ENCODE data around the gene KIF5A.
"Not testable (repeated sequence)": the region's sequence is repeated elsewhere in the genome, so short reads cannot be mapped to it uniquely, and the experiment has no call there.

Gene KIF5A

GRCh38 chr12:57611827-57612710, 62.2 kb downstream of the KIF5A start:
- H3K4me3 ChIP-seq (ENCODE audit: low read depth in 1 of 2, low read length in 2 of 2) = no peak overlapping the region
- no peaks in the 10 kb centered on the region for H3K36me3 ChIP-seq (ENCODE audit: control insufficient read depth in 1 of 2, insufficient read depth in 2 of 2, low read length in 2 of 2)
- H3K9ac ChIP-seq (ENCODE audit: low read depth in 1 of 2, low read length in 2 of 2) = no peak overlapping the region
- no peaks in the 10 kb centered on the region for H3K9me3 ChIP-seq (ENCODE audit: control insufficient read depth in 1 of 2, low read length in 2 of 2)
- H3K27ac ChIP-seq (ENCODE audit: low read depth, low read length) = no peak overlapping the region
- peaks cover 0 to 8% of the 10 kb centered on the region in 2 donors for H3K4me1 ChIP-seq (ENCODE audit: control insufficient read depth in 1 of 2, insufficient read depth in 2 of 2, low read length in 2 of 2)
- peaks cover 37 to 52% of the 10 kb centered on the region in 2 donors for H3K27me3 ChIP-seq (ENCODE audit: control insufficient read depth in 1 of 2, insufficient read depth in 2 of 2, low read length in 2 of 2)

- H3K27ac ChIP-seq (ENCODE audit: low read depth, low read length) = no peak overlapping the region
- peaks cover 41 to 58% of the 10 kb centered on the region in 2 donors for H3K27me3 ChIP-seq (ENCODE audit: control insufficient read depth in 1 of 2, insufficient read depth in 2 of 2, low read length in 2 of 2)
- no peaks in the 10 kb centered on the region for H3K9me3 ChIP-seq (ENCODE audit: control insufficient read depth in 1 of 2, low read length in 2 of 2)
- H3K9ac ChIP-seq (ENCODE audit: low read depth in 1 of 2, low read length in 2 of 2) = no peak overlapping the region
- H3K4me3 ChIP-seq (ENCODE audit: low read depth in 1 of 2, low read length in 2 of 2) = no peak overlapping the region
- peaks cover 0 to 8% of the 10 kb centered on the region in 2 donors for H3K4me1 ChIP-seq (ENCODE audit: control insufficient read depth in 1 of 2, insufficient read depth in 2 of 2, low read length in 2 of 2)
- H3K36me3 ChIP-seq (ENCODE audit: control insufficient read depth in 1 of 2, insufficient read depth in 2 of 2, low read length in 2 of 2) = no peaks in the 10 kb centered on the region
Measured at GRCh38 chr12:57612711-57613426, 63.0 kb downstream of the KIF5A start.

DNA sequence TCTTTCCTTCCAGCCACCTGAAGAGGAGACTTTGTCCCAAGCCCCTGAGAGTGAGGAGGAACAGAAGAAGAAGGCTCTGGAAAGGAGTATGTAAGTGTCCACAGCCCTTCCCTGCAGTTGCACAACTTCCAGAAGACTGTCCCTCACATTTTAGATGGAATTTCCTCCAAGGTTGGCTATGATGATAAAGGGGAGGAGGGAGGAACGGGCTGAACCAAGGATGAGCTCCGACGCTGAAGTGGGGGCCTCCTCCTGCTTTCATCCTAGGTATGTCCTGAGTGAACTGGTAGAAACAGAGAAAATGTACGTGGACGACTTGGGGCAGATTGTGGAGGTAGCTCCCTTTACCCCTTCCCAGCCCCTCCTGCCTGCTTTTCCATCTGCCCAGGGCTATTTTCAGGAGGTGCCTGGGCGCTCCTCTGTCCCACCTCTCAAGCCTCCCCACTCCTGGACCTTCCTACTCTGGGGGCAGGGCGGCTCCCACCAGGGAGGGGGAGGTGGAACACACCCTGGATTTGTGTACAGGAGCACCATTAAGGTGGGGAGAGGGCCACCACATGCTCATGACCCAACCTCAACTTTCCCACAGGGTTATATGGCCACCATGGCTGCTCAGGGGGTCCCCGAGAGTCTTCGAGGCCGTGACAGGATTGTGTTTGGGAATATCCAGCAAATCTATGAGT, 63.7 kb downstream of the KIF5A start:
- Histone ChIP-seq H3K27ac (ENCODE audit: low read depth, low read length) (no peak overlapping the region), H3K9ac (ENCODE audit: low read depth in 1 of 2, low read length in 2 of 2) (no peak overlapping the region), H3K4me1 (ENCODE audit: control insufficient read depth in 1 of 2, insufficient read depth in 2 of 2, low read length in 2 of 2) (peaks cover 0 to 8% of the 10 kb centered on the region in 2 donors), H3K27me3 (ENCODE audit: control insufficient read depth in 1 of 2, insufficient read depth in 2 of 2, low read length in 2 of 2) (peaks cover 44 to 62% of the 10 kb centered on the region in 2 donors), H3K9me3 (ENCODE audit: control insufficient read depth in 1 of 2, low read length in 2 of 2) (no peaks in the 10 kb centered on the region), H3K4me3 (ENCODE audit: low read depth in 1 of 2, low read length in 2 of 2) (no peak overlapping the region), H3K36me3 (ENCODE audit: control insufficient read depth in 1 of 2, insufficient read depth in 2 of 2, low read length in 2 of 2) (no peaks in the 10 kb centered on the region)

GRCh38 chr12:57614178-57614947, 64.5 kb downstream of the KIF5A start:
- Histone ChIP-seq H3K27me3 (ENCODE audit: control insufficient read depth in 1 of 2, insufficient read depth in 2 of 2, low read length in 2 of 2) (peaks cover 47 to 68% of the 10 kb centered on the region in 2 donors), H3K36me3 (ENCODE audit: control insufficient read depth in 1 of 2, insufficient read depth in 2 of 2, low read length in 2 of 2) (no peaks in the 10 kb centered on the region), H3K4me3 (ENCODE audit: low read depth in 1 of 2, low read length in 2 of 2) (no peak overlapping the region), H3K9me3 (ENCODE audit: control insufficient read depth in 1 of 2, low read length in 2 of 2) (no peaks in the 10 kb centered on the region), H3K27ac (ENCODE audit: low read depth, low read length) (no peak overlapping the region), H3K4me1 (ENCODE audit: control insufficient read depth in 1 of 2, insufficient read depth in 2 of 2, low read length in 2 of 2) (peaks cover 0 to 12% of the 10 kb centered on the region in 2 donors), H3K9ac (ENCODE audit: low read depth in 1 of 2, low read length in 2 of 2) (no peak overlapping the region)

- peaks cover 4 to 18% of the 10 kb centered on the region in 2 donors for H3K4me1 ChIP-seq (ENCODE audit: control insufficient read depth in 1 of 2, insufficient read depth in 2 of 2, low read length in 2 of 2)
- H3K4me3 ChIP-seq (ENCODE audit: low read depth in 1 of 2, low read length in 2 of 2) = no peak overlapping the region
- H3K27ac ChIP-seq (ENCODE audit: low read depth, low read length) = no peak overlapping the region
- no peaks in the 10 kb centered on the region for H3K36me3 ChIP-seq (ENCODE audit: control insufficient read depth in 1 of 2, insufficient read depth in 2 of 2, low read length in 2 of 2)
- no peaks in the 10 kb centered on the region for H3K9me3 ChIP-seq (ENCODE audit: control insufficient read depth in 1 of 2, low read length in 2 of 2)
- peaks cover 54 to 75% of the 10 kb centered on the region in 2 donors for H3K27me3 ChIP-seq (ENCODE audit: control insufficient read depth in 1 of 2, insufficient read depth in 2 of 2, low read length in 2 of 2)
- no peak overlapping the region for H3K9ac ChIP-seq (ENCODE audit: low read depth in 1 of 2, low read length in 2 of 2)
Measured at GRCh38 chr12:57614948-57615500, 65.2 kb downstream of the KIF5A start.

GRCh38 chr12:57615637-57616036, 65.8 kb downstream of the KIF5A start:
- no peaks in the 10 kb centered on the region for H3K9me3 ChIP-seq (ENCODE audit: control insufficient read depth in 1 of 2, low read length in 2 of 2)
- H3K4me3 ChIP-seq (ENCODE audit: low read depth in 1 of 2, low read length in 2 of 2) = no peak overlapping the region
- no peaks in the 10 kb centered on the region for H3K36me3 ChIP-seq (ENCODE audit: control insufficient read depth in 1 of 2, insufficient read depth in 2 of 2, low read length in 2 of 2)
- peaks cover 56 to 76% of the 10 kb centered on the region in 2 donors for H3K27me3 ChIP-seq (ENCODE audit: control insufficient read depth in 1 of 2, insufficient read depth in 2 of 2, low read length in 2 of 2)
- H3K4me1 ChIP-seq (ENCODE audit: control insufficient read depth in 1 of 2, insufficient read depth in 2 of 2, low read length in 2 of 2) = peaks cover 4 to 15% of the 10 kb centered on the region in 2 donors
- no peak overlapping the region for H3K27ac ChIP-seq (ENCODE audit: low read depth, low read length)
- no peak overlapping the region for H3K9ac ChIP-seq (ENCODE audit: low read depth in 1 of 2, low read length in 2 of 2)

DNA sequence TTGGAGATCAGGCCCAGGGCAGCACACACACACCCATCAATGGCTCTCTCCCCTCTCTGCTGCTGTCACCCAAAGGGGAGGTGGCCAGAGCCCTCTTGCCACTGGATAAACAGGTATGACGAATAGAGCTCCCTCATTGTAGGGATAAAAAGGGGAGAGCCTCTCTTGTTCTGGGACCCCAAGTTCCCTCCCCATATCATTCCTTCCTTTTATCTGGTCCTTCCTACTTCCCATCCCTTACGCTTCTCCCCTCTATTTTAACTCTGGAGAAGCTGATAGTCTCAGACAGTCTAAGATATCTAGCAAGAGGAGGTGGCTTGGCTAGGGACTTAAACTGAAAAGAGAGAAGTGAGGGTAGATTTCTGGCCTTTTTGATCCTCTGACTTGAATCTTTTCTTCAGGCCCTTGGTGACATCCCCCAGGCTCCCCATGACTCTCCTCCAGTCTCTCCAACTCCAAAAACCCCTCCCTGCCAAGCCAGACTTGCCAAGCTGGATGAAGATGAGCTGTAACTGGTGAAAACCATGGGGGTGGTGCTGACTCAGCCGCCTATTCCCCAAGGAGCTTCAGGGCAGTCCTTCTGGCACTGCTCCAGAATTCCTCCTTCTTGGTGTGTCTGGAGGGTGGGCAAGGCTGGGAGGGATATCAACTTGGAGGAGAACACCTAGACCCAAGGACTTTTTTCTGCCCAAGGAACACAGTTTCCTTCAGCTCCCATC, 66.7 kb downstream of the KIF5A start:
- no peak overlapping the region for H3K9ac ChIP-seq (ENCODE audit: low read depth in 1 of 2, low read length in 2 of 2)
- peaks cover 61 to 80% of the 10 kb centered on the region in 2 donors for H3K27me3 ChIP-seq (ENCODE audit: control insufficient read depth in 1 of 2, insufficient read depth in 2 of 2, low read length in 2 of 2)
- no peaks in the 10 kb centered on the region for H3K36me3 ChIP-seq (ENCODE audit: control insufficient read depth in 1 of 2, insufficient read depth in 2 of 2, low read length in 2 of 2)
- peaks cover 12 to 19% of the 10 kb centered on the region in 2 donors for H3K4me1 ChIP-seq (ENCODE audit: control insufficient read depth in 1 of 2, insufficient read depth in 2 of 2, low read length in 2 of 2)
- H3K27ac ChIP-seq (ENCODE audit: low read depth, low read length) = no peak overlapping the region
- H3K9me3 ChIP-seq (ENCODE audit: control insufficient read depth in 1 of 2, low read length in 2 of 2) = no peaks in the 10 kb centered on the region
- H3K4me3 ChIP-seq (ENCODE audit: low read depth in 1 of 2, low read length in 2 of 2) = no peak overlapping the region

GRCh38 chr12:57617942-57618341, 68.1 kb downstream of the KIF5A start:
- Histone ChIP-seq H3K27ac (ENCODE audit: low read depth, low read length) (no peak overlapping the region), H3K9me3 (ENCODE audit: control insufficient read depth in 1 of 2, low read length in 2 of 2) (no peaks in the 10 kb centered on the region), H3K27me3 (ENCODE audit: control insufficient read depth in 1 of 2, insufficient read depth in 2 of 2, low read length in 2 of 2) (peaks cover 67 to 82% of the 10 kb centered on the region in 2 donors), H3K4me3 (ENCODE audit: low read depth in 1 of 2, low read length in 2 of 2) (no peak overlapping the region), H3K36me3 (ENCODE audit: control insufficient read depth in 1 of 2, insufficient read depth in 2 of 2, low read length in 2 of 2) (no peaks in the 10 kb centered on the region), H3K9ac (ENCODE audit: low read depth in 1 of 2, low read length in 2 of 2) (no peak overlapping the region), H3K4me1 (ENCODE audit: control insufficient read depth in 1 of 2, insufficient read depth in 2 of 2, low read length in 2 of 2) (peaks cover 14 to 23% of the 10 kb centered on the region in 2 donors)

DNA sequence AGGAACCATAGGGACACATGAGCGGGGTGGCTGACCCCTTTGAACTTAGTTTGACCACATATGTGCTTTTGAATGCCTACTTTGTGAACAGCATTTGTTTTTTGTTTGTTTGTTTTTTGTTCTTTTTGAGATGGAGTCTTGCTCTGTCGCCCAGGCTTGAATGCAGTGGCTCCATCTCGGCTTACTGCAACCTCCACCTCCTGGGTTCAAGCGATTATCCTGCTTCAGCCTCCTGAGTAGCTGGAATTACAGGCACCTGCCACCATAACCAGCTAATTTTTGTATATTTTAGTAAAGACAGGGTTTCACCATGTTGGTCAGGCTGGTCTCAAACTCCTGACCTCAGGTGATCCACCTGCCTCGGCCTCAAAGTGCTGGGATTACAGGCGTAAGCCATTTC, 68.6 kb downstream of the KIF5A start:
- Histone ChIP-seq H3K4me1 (ENCODE audit: control insufficient read depth in 1 of 2, insufficient read depth in 2 of 2, low read length in 2 of 2) (peaks cover 14 to 23% of the 10 kb centered on the region in 2 donors), H3K27me3 (ENCODE audit: control insufficient read depth in 1 of 2, insufficient read depth in 2 of 2, low read length in 2 of 2) (peaks cover 65 to 80% of the 10 kb centered on the region in 2 donors)
- not testable (repeated sequence) for H3K4me3 ChIP-seq (ENCODE audit: low read depth in 1 of 2, low read length in 2 of 2); H3K9me3 ChIP-seq (ENCODE audit: control insufficient read depth in 1 of 2, low read length in 2 of 2); H3K27ac ChIP-seq (ENCODE audit: low read depth, low read length); H3K36me3 ChIP-seq (ENCODE audit: control insufficient read depth in 1 of 2, insufficient read depth in 2 of 2, low read length in 2 of 2); H3K9ac ChIP-seq (ENCODE audit: low read depth in 1 of 2, low read length in 2 of 2)

Data from duodenal mucosa (tissue), 2 donors.